Sigmoid colon (tissue), 4 donors: ENCODE data around the gene MTG2.

Experiments
- POLR2A ChIP-seq, 2 donors: fragments of 450-650 bp; IDR thresholded peaks; one replicate each; pipeline ENCODE4 v1.6.1; 2016; ENCODE audit warnings: antibody characterized with exemption in 2 of 2, mild to moderate bottlenecking in 2 of 2, moderate library complexity in 2 of 2
- POLR2AphosphoS5 ChIP-seq, 4 donors: sonication (generic); formaldehyde crosslinking; IDR thresholded peaks; one replicate each; pipeline ENCODE4 v1.6.1; 2017; ENCODE audit warnings: antibody characterized with exemption in 4 of 4
- TF ChIP-seq, protein P1 (sequence below), 4 experiments: fragments of 450-650 bp in 3 of 4; fragments of 200-600 bp in 1 of 4; IDR thresholded peaks; one replicate each; pipeline ENCODE4 v1.5.1; 2016 to 2019; ENCODE audit warnings: antibody characterized with exemption in 4 of 4, mild to moderate bottlenecking in 3 of 4, moderate library complexity in 2 of 4

DNA sequence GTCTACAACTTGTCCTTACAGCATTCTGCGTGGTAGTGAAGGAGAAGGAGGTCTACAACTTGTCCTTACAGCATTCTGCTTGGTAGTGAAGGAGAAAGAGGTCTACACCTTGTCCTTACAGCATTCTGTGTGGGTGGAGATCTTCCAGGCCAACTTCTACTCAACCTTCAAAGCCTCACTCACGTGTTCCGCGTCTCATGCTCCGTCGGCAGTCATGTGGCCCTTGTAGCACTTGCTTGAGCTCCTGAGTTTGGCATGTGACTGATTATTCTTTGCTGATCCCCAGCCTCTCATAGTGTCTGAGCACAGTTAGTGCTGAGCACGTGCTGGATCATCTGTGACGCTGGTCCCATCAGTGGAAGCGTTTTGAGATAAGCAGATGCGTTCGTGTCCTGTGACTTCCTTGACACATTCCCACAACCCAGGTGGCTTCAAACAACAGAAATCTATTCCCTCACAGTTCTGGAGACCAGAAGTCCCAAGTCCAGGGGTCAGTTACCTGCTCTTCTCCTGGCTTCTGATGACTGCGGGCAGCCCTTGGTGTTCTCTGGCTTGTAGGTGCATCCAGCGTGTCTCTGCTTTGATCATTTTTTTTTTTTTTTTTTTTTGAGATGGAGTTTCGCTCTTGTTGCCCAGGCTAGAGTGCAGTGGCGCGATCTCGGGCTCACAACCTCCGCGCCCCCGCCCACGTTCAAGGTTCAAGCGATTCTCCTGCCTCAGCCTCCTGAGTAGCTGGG lies 36.6 kb upstream of the MTG2 start:
- TF ChIP-seq, protein P1, sequence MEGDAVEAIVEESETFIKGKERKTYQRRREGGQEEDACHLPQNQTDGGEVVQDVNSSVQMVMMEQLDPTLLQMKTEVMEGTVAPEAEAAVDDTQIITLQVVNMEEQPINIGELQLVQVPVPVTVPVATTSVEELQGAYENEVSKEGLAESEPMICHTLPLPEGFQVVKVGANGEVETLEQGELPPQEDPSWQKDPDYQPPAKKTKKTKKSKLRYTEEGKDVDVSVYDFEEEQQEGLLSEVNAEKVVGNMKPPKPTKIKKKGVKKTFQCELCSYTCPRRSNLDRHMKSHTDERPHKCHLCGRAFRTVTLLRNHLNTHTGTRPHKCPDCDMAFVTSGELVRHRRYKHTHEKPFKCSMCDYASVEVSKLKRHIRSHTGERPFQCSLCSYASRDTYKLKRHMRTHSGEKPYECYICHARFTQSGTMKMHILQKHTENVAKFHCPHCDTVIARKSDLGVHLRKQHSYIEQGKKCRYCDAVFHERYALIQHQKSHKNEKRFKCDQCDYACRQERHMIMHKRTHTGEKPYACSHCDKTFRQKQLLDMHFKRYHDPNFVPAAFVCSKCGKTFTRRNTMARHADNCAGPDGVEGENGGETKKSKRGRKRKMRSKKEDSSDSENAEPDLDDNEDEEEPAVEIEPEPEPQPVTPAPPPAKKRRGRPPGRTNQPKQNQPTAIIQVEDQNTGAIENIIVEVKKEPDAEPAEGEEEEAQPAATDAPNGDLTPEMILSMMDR (IDR thresholded peaks at IDR 0.05): no peak
- TF ChIP-seq POLR2AphosphoS5 (IDR thresholded peaks at IDR 0.05): no peak
- no peak for TF ChIP-seq POLR2A (IDR thresholded peaks at IDR 0.05)
